Measurements from ENCODE around the gene PMIS2.

DNA sequence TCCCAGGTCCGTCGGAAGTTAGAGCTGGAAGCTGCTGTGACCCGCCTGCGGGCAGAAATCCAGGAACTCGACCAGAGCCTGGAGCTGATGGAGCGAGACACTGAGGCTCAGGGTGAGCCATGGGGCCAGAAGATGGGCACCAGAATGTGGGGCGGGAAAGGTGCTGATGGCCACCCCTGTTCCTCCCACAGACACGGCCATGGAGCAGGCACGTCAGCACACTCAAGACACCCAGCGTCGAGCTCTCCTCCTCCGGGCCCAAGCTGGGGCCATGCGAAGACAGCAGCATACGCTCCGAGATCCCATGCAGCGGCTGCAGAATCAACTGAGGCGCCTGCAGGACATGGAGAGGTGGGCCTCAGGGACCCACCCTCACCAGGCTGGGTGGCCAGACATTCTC is 29.1 kb downstream of the PMIS2 start:
- TF ChIP-seq, protein P1, sequence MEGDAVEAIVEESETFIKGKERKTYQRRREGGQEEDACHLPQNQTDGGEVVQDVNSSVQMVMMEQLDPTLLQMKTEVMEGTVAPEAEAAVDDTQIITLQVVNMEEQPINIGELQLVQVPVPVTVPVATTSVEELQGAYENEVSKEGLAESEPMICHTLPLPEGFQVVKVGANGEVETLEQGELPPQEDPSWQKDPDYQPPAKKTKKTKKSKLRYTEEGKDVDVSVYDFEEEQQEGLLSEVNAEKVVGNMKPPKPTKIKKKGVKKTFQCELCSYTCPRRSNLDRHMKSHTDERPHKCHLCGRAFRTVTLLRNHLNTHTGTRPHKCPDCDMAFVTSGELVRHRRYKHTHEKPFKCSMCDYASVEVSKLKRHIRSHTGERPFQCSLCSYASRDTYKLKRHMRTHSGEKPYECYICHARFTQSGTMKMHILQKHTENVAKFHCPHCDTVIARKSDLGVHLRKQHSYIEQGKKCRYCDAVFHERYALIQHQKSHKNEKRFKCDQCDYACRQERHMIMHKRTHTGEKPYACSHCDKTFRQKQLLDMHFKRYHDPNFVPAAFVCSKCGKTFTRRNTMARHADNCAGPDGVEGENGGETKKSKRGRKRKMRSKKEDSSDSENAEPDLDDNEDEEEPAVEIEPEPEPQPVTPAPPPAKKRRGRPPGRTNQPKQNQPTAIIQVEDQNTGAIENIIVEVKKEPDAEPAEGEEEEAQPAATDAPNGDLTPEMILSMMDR (IDR thresholded peaks at IDR 0.05): no peak
- TF ChIP-seq POLR2A (IDR thresholded peaks at IDR 0.05): no peak

All from suprapubic skin (tissue), 3 donors.